ENCODE results near the gene KAZALD1. TPM values are rescaled to one million over a fixed set of nuclear protein-coding genes. Genes with fewer than 3 reads are reported as not detected.

The KAZALD1 gene
- total RNA-seq, 1 experiment from 2014 or later: 1.8 TPM

DNA sequence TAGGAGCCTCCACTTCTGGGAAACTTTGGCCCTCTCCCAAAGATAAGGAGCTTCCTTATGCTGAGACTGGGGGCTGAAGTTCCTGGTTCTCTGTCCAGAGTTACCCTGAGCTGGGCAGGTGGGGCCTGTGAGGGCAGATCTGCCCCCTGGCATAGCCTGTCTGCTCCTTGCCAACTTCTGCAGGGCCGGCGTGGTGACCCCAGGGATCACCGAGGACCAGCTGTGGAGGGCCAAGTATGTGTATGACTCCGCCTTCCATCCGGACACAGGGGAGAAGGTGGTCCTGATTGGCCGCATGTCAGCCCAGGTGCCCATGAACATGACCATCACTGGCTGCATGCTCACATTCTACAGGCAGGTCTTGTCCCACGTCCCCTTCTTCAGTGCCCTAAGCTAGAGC, 26.5 kb upstream of the KAZALD1 start:
- Mint-ChIP-seq H3K4me1 (ENCODE audit: low read depth, unreplicated experiment) (peaks cover 16% of the 10 kb centered on the region), H3K27me3 (ENCODE audit: unreplicated experiment) (no peaks in the 10 kb centered on the region), H3K36me3 (ENCODE audit: insufficient read depth, unreplicated experiment) (peaks cover 36% of the 10 kb centered on the region), H3K27ac (ENCODE audit: unreplicated experiment) (no peak overlapping the region), H3K4me3 (ENCODE audit: low read depth, unreplicated experiment) (no peak overlapping the region), H3K9me3 (ENCODE audit: low read depth, unreplicated experiment) (no peaks in the 10 kb centered on the region)
- CTCF ChIA-PET: no interaction called here
- TF ChIP-seq CTCF (IDR thresholded peaks at IDR 0.05; ENCODE audit: unreplicated experiment): no peak
- intact Hi-C loops (cut with micrococcal nuclease; ENCODE audit: unreplicated experiment): no loop called here
- BruUV-seq (replicated peaks): no TSS peak
- DNase-seq: no peak

DNA sequence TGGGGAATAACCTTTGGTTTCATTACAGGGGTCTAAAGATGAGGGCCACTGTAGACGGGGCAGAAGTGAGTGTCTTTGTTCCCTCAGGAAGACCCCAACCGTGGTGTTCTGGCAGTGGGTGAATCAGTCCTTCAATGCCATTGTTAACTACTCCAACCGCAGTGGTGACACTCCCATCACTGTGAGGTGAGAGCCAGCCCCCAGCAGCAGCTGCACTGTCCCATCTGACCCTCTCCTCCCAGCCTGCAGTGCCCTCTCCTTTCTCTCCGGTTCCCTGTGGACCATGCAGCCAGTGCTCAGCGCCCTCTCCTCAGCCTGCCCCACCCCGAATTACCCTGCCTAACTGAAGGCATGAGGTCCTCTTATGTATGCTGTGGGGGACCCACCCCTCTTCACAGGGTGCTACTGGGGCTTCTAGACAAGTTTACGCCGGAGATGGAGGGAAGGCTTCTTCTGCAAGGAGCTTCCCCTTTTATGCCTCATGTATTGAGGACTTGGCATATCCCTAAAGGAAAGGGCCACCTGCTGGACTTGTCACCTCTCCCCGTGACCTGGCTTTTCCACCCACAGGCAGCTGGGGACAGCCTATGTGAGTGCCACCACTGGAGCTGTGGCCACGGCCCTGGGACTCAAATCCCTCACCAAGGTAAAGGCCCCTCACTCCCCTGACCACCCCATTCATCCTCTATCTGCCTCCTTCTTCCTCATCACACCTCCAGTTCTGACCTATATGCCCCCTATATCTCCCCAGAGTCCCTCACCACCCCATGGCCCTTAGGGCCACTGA, 25.7 kb upstream of the KAZALD1 start:
- Mint-ChIP-seq H3K36me3 (ENCODE audit: insufficient read depth, unreplicated experiment) (peaks cover 32% of the 10 kb centered on the region), H3K9me3 (ENCODE audit: low read depth, unreplicated experiment) (no peaks in the 10 kb centered on the region), H3K27ac (ENCODE audit: unreplicated experiment) (no peak overlapping the region), H3K4me3 (ENCODE audit: low read depth, unreplicated experiment) (no peak overlapping the region), H3K27me3 (ENCODE audit: unreplicated experiment) (no peaks in the 10 kb centered on the region), H3K4me1 (ENCODE audit: low read depth, unreplicated experiment) (peaks cover 16% of the 10 kb centered on the region)
- no peak for DNase-seq
- TF ChIP-seq CTCF (IDR thresholded peaks at IDR 0.05; ENCODE audit: unreplicated experiment): no peak
- CTCF ChIA-PET: no interaction called here
- BruUV-seq (replicated peaks): no TSS peak
- intact Hi-C loops (cut with micrococcal nuclease; ENCODE audit: unreplicated experiment): no loop called here

DNA sequence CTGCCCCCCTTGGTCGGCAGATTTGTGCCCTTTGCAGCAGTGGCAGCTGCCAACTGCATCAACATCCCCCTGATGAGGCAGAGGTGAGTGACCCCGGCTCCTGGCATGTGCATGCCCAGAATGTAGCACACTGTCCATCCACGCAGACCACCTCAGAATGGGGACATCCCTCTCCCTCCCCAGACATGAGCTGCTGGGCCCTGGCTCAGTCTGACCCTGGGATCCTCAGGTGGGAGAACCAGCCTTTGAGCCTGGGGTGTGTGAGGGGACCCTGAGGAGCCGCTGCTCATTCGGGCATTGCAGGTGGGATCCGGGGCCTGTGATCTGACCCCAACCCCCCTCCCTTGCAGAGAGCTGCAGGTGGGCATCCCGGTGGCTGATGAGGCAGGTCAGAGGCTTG, 25.1 kb upstream of the KAZALD1 start:
- H3K27ac Mint-ChIP-seq (ENCODE audit: unreplicated experiment): no peak overlapping the region
- DNase-seq: no peak
- intact Hi-C loops (cut with micrococcal nuclease; ENCODE audit: unreplicated experiment): no loop called here

DNA sequence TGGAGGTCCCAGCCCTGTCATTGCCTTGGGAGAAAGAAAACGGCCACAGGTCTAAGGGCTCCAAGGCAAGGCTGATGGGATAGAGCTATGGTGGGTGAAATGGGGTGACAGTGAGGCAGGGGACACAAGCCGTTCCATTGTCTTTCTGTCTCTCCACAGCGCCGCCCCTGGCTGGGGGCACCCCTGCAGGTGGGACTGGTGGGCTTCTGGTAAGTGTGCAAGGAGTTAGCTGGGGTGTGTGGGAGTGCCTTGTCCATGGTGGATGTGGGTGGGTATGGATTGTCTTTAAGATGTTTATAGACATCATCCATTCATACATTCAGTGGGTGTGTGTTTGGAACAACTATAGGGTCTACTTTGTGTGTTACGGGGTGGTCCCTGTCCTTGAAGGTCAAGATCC, 23.3 kb upstream of the KAZALD1 start:
- Mint-ChIP-seq H3K9me3 (ENCODE audit: low read depth, unreplicated experiment) (no peaks in the 10 kb centered on the region), H3K27me3 (ENCODE audit: unreplicated experiment) (no peaks in the 10 kb centered on the region), H3K4me3 (ENCODE audit: low read depth, unreplicated experiment) (no peak overlapping the region), H3K4me1 (ENCODE audit: low read depth, unreplicated experiment) (peaks cover 28% of the 10 kb centered on the region), H3K36me3 (ENCODE audit: insufficient read depth, unreplicated experiment) (peaks cover 27% of the 10 kb centered on the region), H3K27ac (ENCODE audit: unreplicated experiment) (no peak overlapping the region)
- intact Hi-C loops (cut with micrococcal nuclease; ENCODE audit: unreplicated experiment): no loop called here
- DNase-seq: no peak
- CTCF ChIA-PET: no interaction called here
- no TSS peak for BruUV-seq (replicated peaks)
- no peak for TF ChIP-seq CTCF (IDR thresholded peaks at IDR 0.05; ENCODE audit: unreplicated experiment)

More for the DNA sequence above, 25.1 kb upstream of the KAZALD1 start:
- no peaks in the 10 kb centered on the region for H3K9me3 Mint-ChIP-seq (ENCODE audit: low read depth, unreplicated experiment)
- no TSS peak for BruUV-seq (replicated peaks)
- peaks cover 16% of the 10 kb centered on the region for H3K4me1 Mint-ChIP-seq (ENCODE audit: low read depth, unreplicated experiment)
- peaks cover 29% of the 10 kb centered on the region for H3K36me3 Mint-ChIP-seq (ENCODE audit: insufficient read depth, unreplicated experiment)
- no peak for TF ChIP-seq CTCF (IDR thresholded peaks at IDR 0.05; ENCODE audit: unreplicated experiment)
- H3K4me3 Mint-ChIP-seq (ENCODE audit: low read depth, unreplicated experiment): no peak overlapping the region
- CTCF ChIA-PET: no interaction called here
- no peaks in the 10 kb centered on the region for H3K27me3 Mint-ChIP-seq (ENCODE audit: unreplicated experiment)
